IMR-90 (cell line): ENCODE data around the gene PITPNB. TPM values are rescaled to one million over a fixed set of nuclear protein-coding genes. Genes with fewer than 3 reads are reported as not detected.

ENCODE experiments used
- ATAC-seq: fragments of 200-7000 bp; cut with Tn5 transposase; 2 replicates; pipeline ENCODE4 v1.9.1; 2020; ENCODE audit warnings: low read depth, mild to moderate bottlenecking, moderate library complexity
- BruUV-seq: library from RNA; stranded (reverse); fragments of 400-500 nt; replicated peaks from 2 replicates; lab custom pipeline; 2021; lab: Mats Ljungman, UMichigan
- CTCF ChIA-PET: fragments of 300-600 bp; formaldehyde crosslinking; extraction: SDS; loops from one replicate; lab custom pipeline; 2021; ENCODE audit warnings: antibody characterized with exemption; lab: Yijun Ruan, JAX
- POLR2A ChIA-PET: fragments of 300-600 bp; sonication (Branson Sonifier 250); formaldehyde crosslinking; loops from one replicate; lab custom pipeline; 2022; ENCODE audit warnings: antibody characterized with exemption; ENCODE audit not compliant: unreplicated experiment; lab: Charles Lee
- DNase-seq: peaks from one replicate; pipeline ENCODE4 v3.0.0; 2013
- H2AFZ ChIP-seq: replicated peaks from 2 replicates; pipeline ENCODE3; 2013; ENCODE audit warnings: low read length, mild to moderate bottlenecking; ENCODE audit not compliant: poor library complexity
- H2AK5ac ChIP-seq: 2 replicates; pipeline ENCODE4 v1.6.1; 2013; ENCODE audit warnings: low read depth, low read length, inconsistent platforms
- H2AK9ac ChIP-seq: replicated peaks from 2 replicates; pipeline ENCODE3; 2013; ENCODE audit warnings: mild to moderate bottlenecking, low read depth, low read length, moderate library complexity; ENCODE audit not compliant: poor library complexity
- H2BK120ac ChIP-seq: 2 replicates; pipeline ENCODE4 v1.6.1; 2013; ENCODE audit warnings: low read depth, low read length, inconsistent platforms
- H2BK15ac ChIP-seq: 3 replicates; pipeline ENCODE4 v1.6.1; 2013; ENCODE audit warnings: low read depth, low read length, inconsistent platforms
- H2BK20ac ChIP-seq: 2 replicates; pipeline ENCODE4 v1.6.1; 2013; ENCODE audit warnings: low read depth, mild to moderate bottlenecking, inconsistent platforms, low read length, moderate library complexity
- H2BK5ac ChIP-seq: 2 replicates; pipeline ENCODE4 v1.6.1; 2013; ENCODE audit warnings: mild to moderate bottlenecking, low read depth, low read length, inconsistent platforms; ENCODE audit not compliant: poor library complexity, severe bottlenecking
- H3K14ac ChIP-seq: replicated peaks from 2 replicates; pipeline ENCODE4 v1.6.1; 2013; ENCODE audit warnings: low read depth, low read length, inconsistent platforms
- H3K18ac ChIP-seq: 2 replicates; pipeline ENCODE4 v1.6.1; 2013; ENCODE audit warnings: low read depth, low read length, control low read depth
- H3K23ac ChIP-seq: 2 replicates; pipeline ENCODE4 v1.6.1; 2013; ENCODE audit warnings: low read depth, low read length, inconsistent platforms
- H3K27ac ChIP-seq: 2 replicates; pipeline ENCODE4 v1.5.1; 2013; ENCODE audit warnings: mild to moderate bottlenecking, control low read depth, low read length; ENCODE audit not compliant: insufficient read depth
- H3K27me3 ChIP-seq: 2 replicates; pipeline ENCODE4 v1.6.1; 2013; ENCODE audit warnings: low read length; ENCODE audit not compliant: control insufficient read depth, insufficient read depth
- H3K36me3 ChIP-seq: 2 replicates; pipeline ENCODE4 v1.6.1; 2013; ENCODE audit warnings: low read length, mixed read lengths; ENCODE audit not compliant: control insufficient read depth, insufficient read depth
- H3K4ac ChIP-seq: 2 replicates; pipeline ENCODE4 v1.6.1; 2013; ENCODE audit warnings: low read depth, low read length, inconsistent platforms
- H3K4me1 ChIP-seq: 2 replicates; pipeline ENCODE4 v1.6.1; 2013; ENCODE audit warnings: low read length, mixed read lengths; ENCODE audit not compliant: control insufficient read depth, insufficient read depth
- H3K4me2 ChIP-seq: 2 replicates; pipeline ENCODE4 v1.6.1; 2013; ENCODE audit warnings: low read depth, mild to moderate bottlenecking, control low read depth, low read length, moderate library complexity
- H3K4me3 ChIP-seq: 2 replicates; pipeline ENCODE4 v1.5.1; 2013; ENCODE audit warnings: low read depth, mild to moderate bottlenecking, control low read depth, low read length, moderate library complexity; ENCODE audit not compliant: insufficient read depth
- H3K56ac ChIP-seq: 2 replicates; pipeline ENCODE4 v1.6.1; 2013; ENCODE audit warnings: low read length, inconsistent platforms; ENCODE audit not compliant: insufficient read depth; ENCODE audit errors: extremely low read depth
- H3K79me1 ChIP-seq, 2 experiments: 2 replicates each; pipeline ENCODE4 v1.6.1; 2013; ENCODE audit warnings: low read length in 2 of 2, inconsistent platforms in 1 of 2, low read depth in 1 of 2
- H3K9ac ChIP-seq: 2 replicates; pipeline ENCODE4 v1.6.1; 2013; ENCODE audit warnings: low read depth, low read length, control low read depth
- H3K9me1 ChIP-seq: 2 replicates; pipeline ENCODE4 v1.6.1; 2013; ENCODE audit warnings: low read length, inconsistent platforms; ENCODE audit not compliant: insufficient read depth
- H3K9me3 ChIP-seq: 2 replicates; pipeline ENCODE4 v1.6.1; 2013; ENCODE audit warnings: low read length; ENCODE audit not compliant: control insufficient read depth, insufficient read depth
- H4K20me1 ChIP-seq: 2 replicates; pipeline ENCODE4 v1.6.1; 2013; ENCODE audit warnings: low read length, inconsistent platforms; ENCODE audit not compliant: insufficient read depth
- H4K5ac ChIP-seq: 2 replicates; pipeline ENCODE4 v1.6.1; 2013; ENCODE audit warnings: mild to moderate bottlenecking, low read depth, low read length, control low read depth
- H4K8ac ChIP-seq, 2 experiments: 2 replicates each; pipeline ENCODE4 v1.6.1; 2013; ENCODE audit warnings: low read depth in 2 of 2, low read length in 2 of 2, control low read depth in 1 of 2, inconsistent platforms in 1 of 2
- H4K91ac ChIP-seq: 2 replicates; pipeline ENCODE4 v1.6.1; 2013; ENCODE audit warnings: low read depth, low read length, inconsistent platforms; ENCODE audit not compliant: insufficient read depth
- BHLHE40 ChIP-seq: fragments of 150-350 bp; IDR thresholded peaks from 2 replicates; pipeline ENCODE4 v1.6.1; 2016; ENCODE audit warnings: mild to moderate bottlenecking, low read depth, low read length
- CEBPB ChIP-seq: IDR thresholded peaks from 2 replicates; pipeline ENCODE4 v1.6.1; 2012; ENCODE audit warnings: low read depth, low read length, improper control_type of control experiment
- CHD1 ChIP-seq: IDR thresholded peaks from 2 replicates; pipeline ENCODE4 v1.6.1; 2012; ENCODE audit warnings: low read depth, low read length, improper control_type of control experiment
- FOS ChIP-seq: fragments of 150-350 bp; IDR thresholded peaks from 2 replicates; pipeline ENCODE4 v1.6.1; 2016; ENCODE audit warnings: low read depth, low read length
- MAFK ChIP-seq: IDR thresholded peaks from 2 replicates; pipeline ENCODE4 v1.6.1; 2012; ENCODE audit warnings: low read depth, low read length, improper control_type of control experiment
- MAZ ChIP-seq: IDR thresholded peaks from 2 replicates; pipeline ENCODE4 v1.6.1; 2012; ENCODE audit warnings: low read depth, mild to moderate bottlenecking, low read length, improper control_type of control experiment, moderate library complexity, borderline replicate concordance
- MXI1 ChIP-seq: IDR thresholded peaks from 2 replicates; pipeline ENCODE4 v1.6.1; 2012; ENCODE audit warnings: low read depth, mild to moderate bottlenecking, low read length, moderate library complexity, borderline replicate concordance
- NFE2L2 ChIP-seq: fragments of 150-350 bp; IDR thresholded peaks from 2 replicates; pipeline ENCODE4 v1.6.1; 2016; ENCODE audit warnings: low read depth, mild to moderate bottlenecking, low read length
- POLR2A ChIP-seq: IDR thresholded peaks from 2 replicates; pipeline ENCODE4 v1.6.1; 2012; ENCODE audit warnings: mild to moderate bottlenecking, low read depth, low read length
- RAD21 ChIP-seq: IDR thresholded peaks from 2 replicates; pipeline ENCODE4 v1.6.1; 2012; ENCODE audit warnings: low read length, improper control_type of control experiment
- RCOR1 ChIP-seq: IDR thresholded peaks from 2 replicates; pipeline ENCODE4 v1.6.1; 2012; ENCODE audit warnings: mild to moderate bottlenecking, low read length, improper control_type of control experiment; ENCODE audit not compliant: insufficient replicate concordance
- RFX5 ChIP-seq: IDR thresholded peaks from 2 replicates; pipeline ENCODE4 v1.8.0; 2012; ENCODE audit warnings: low read depth, mild to moderate bottlenecking, low read length, moderate library complexity
- SMC3 ChIP-seq: fragments of 150-350 bp; IDR thresholded peaks from 2 replicates; pipeline ENCODE4 v1.6.1; 2016; ENCODE audit warnings: low read depth, mild to moderate bottlenecking, antibody characterized with exemption, low read length, moderate library complexity
- WGBS, 2 experiments: methylation state at CpG; one replicate each; pipeline versions ENCODE4 v1.1.5 to v1.1.7; 2013; ENCODE audit warnings: missing lambda C conversion rate in 2 of 2; ENCODE audit not compliant: insufficient read length in 1 of 2; ENCODE audit errors: extremely low coverage in 2 of 2; 5-methylcytosine and 5-hydroxymethylcytosine counted together
- dilution Hi-C: fragments of 300-500 bp; cut with HindIII; formaldehyde crosslinking; loops from one replicate; pipeline ENCODE4 v1.14.3; 2018; ENCODE audit warnings: low sequenced_read_pairs; ENCODE audit not compliant: unreplicated experiment
- in situ Hi-C: fragments of 300-500 bp; cut with MboI; formaldehyde crosslinking; loops from 3 replicates; pipeline ENCODE4 v1.14.3; 2019; ENCODE audit warnings: low sequenced_read_pairs, inconsistent platforms, mixed read lengths
- intact Hi-C: fragments of 100-400 bp; cut with micrococcal nuclease; formaldehyde crosslinking; loops from 2 replicates; pipeline ENCODE4 v1.10.0; 2022
- polyA plus RNA-seq, 3 experiments: library from polyadenylated mRNA; depleted of rRNA; stranded (reverse); fragments of >200 nt; gene quantifications; 2 replicates each; pipeline ENCODE4 v1.2.3, GENCODE V29; 2012; ENCODE audit warnings: low replicate concordance in 1 of 3
- total RNA-seq: library from RNA; depleted of rRNA; stranded (reverse); fragments of >200 nt; gene quantifications from 2 replicates; pipeline ENCODE4 v1.2.3, GENCODE V29; 2012
- TF ChIP-seq, protein P1 (sequence below): conservative IDR thresholded peaks from 2 replicates; pipeline ENCODE4 v1.5.1; 2012; ENCODE audit warnings: mild to moderate bottlenecking, low read depth, low read length, improper control_type of control experiment
- TF ChIP-seq, protein P2 (sequence below): fragments of 150-350 bp; IDR thresholded peaks from 2 replicates; pipeline ENCODE4 v1.6.1; 2016; ENCODE audit warnings: low read depth, mild to moderate bottlenecking, low read length, moderate library complexity, borderline replicate concordance
- TF ChIP-seq, protein P3 (sequence below): fragments of 150-350 bp; IDR thresholded peaks from 2 replicates; pipeline ENCODE4 v1.6.1; 2017; ENCODE audit warnings: mild to moderate bottlenecking, antibody characterized with exemption, low read length, low read depth

The PITPNB gene
- total and polyA plus RNA-seq, 2 of the 4 experiments (the other 2 are of a cell fraction) = 19.7 to 54.5 TPM

DNA sequence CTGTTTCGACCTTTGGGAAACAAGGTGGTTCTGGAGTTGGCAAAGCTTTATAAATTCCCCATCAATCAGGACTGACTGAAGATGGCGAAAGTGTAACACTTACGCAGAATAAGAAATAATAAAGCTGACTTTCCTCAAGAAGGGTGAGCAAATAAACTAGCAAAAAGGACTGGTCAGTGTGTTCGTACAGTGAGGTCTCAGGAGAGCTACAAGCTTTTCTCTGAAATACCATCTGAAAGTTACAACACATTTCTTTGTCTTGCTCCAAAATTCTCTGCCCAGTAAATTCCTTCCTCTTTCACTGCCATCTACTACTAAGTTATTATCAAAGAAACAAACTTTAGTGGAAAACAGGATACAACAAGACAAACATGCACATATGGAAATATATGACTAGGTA lies 13.4 kb downstream of the PITPNB start:
- H2BK15ac ChIP-seq = no peak overlapping the region
- no peak for TF ChIP-seq CEBPB
- TF ChIP-seq, protein P1, sequence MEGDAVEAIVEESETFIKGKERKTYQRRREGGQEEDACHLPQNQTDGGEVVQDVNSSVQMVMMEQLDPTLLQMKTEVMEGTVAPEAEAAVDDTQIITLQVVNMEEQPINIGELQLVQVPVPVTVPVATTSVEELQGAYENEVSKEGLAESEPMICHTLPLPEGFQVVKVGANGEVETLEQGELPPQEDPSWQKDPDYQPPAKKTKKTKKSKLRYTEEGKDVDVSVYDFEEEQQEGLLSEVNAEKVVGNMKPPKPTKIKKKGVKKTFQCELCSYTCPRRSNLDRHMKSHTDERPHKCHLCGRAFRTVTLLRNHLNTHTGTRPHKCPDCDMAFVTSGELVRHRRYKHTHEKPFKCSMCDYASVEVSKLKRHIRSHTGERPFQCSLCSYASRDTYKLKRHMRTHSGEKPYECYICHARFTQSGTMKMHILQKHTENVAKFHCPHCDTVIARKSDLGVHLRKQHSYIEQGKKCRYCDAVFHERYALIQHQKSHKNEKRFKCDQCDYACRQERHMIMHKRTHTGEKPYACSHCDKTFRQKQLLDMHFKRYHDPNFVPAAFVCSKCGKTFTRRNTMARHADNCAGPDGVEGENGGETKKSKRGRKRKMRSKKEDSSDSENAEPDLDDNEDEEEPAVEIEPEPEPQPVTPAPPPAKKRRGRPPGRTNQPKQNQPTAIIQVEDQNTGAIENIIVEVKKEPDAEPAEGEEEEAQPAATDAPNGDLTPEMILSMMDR = no peak
- TF ChIP-seq RFX5 = no peak
- TF ChIP-seq, protein P2, sequence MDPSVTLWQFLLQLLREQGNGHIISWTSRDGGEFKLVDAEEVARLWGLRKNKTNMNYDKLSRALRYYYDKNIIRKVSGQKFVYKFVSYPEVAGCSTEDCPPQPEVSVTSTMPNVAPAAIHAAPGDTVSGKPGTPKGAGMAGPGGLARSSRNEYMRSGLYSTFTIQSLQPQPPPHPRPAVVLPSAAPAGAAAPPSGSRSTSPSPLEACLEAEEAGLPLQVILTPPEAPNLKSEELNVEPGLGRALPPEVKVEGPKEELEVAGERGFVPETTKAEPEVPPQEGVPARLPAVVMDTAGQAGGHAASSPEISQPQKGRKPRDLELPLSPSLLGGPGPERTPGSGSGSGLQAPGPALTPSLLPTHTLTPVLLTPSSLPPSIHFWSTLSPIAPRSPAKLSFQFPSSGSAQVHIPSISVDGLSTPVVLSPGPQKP = no peak
- no peak for TF ChIP-seq MXI1
- TF ChIP-seq, protein P3, sequence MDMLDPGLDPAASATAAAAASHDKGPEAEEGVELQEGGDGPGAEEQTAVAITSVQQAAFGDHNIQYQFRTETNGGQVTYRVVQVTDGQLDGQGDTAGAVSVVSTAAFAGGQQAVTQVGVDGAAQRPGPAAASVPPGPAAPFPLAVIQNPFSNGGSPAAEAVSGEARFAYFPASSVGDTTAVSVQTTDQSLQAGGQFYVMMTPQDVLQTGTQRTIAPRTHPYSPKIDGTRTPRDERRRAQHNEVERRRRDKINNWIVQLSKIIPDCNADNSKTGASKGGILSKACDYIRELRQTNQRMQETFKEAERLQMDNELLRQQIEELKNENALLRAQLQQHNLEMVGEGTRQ = no peak
- no peak for TF ChIP-seq SMC3
- no peak for TF ChIP-seq POLR2A
- no peak for TF ChIP-seq NFE2L2
- no peak for TF ChIP-seq FOS
- no peak for TF ChIP-seq BHLHE40
- TF ChIP-seq MAZ = no peak
- no peak for TF ChIP-seq CHD1
- TF ChIP-seq RAD21 = no peak
- TF ChIP-seq MAFK = no peak
- no peak for TF ChIP-seq RCOR1
- H3K27ac ChIP-seq = no peak overlapping the region
- no peak overlapping the region for H3K4ac ChIP-seq
- CTCF ChIA-PET = interaction anchor here (1.0 kb wide), 1 partner anchor 19 kb away, joined by 3 read pairs; no protein-coding TSS in a partner anchor
- H3K27me3 ChIP-seq = no peaks in the 10 kb centered on the region
- H3K23ac ChIP-seq = no peak overlapping the region
- H2BK5ac ChIP-seq = no peak overlapping the region
- no TSS peak for BruUV-seq
- DNase-seq (no peak), ATAC-seq (no peak)
- dilution Hi-C loops = no loop called here
- H2AK5ac ChIP-seq = no peak overlapping the region
- H3K79me1 ChIP-seq = peaks cover 23 to 71% of the 10 kb centered on the region in 2 experiments
- H4K91ac ChIP-seq = no peak overlapping the region
- H2AK9ac ChIP-seq = no peak overlapping the region
- H3K9ac ChIP-seq = no peak overlapping the region
- no peak overlapping the region for H3K4me2 ChIP-seq
- H2BK20ac ChIP-seq = no peak overlapping the region
- H4K8ac ChIP-seq = no peak overlapping the region
- no peak overlapping the region for H3K56ac ChIP-seq
- H2AFZ ChIP-seq = no peak overlapping the region
- peaks cover 31% of the 10 kb centered on the region for H3K36me3 ChIP-seq
- H4K20me1 ChIP-seq = peaks cover 35% of the 10 kb centered on the region
- no peak overlapping the region for H3K14ac ChIP-seq
- in situ Hi-C loops = no loop called here
- H4K5ac ChIP-seq = peak overlapping the region; percentile 2; the same call in 1 of the 2 replicates
- intact Hi-C loops = no loop called here
- POLR2A ChIA-PET = no interaction called here
- no CpG with 5 or more reads among the region's 4 CpGs for WGBS, 2 experiments
- H2BK120ac ChIP-seq = no peak overlapping the region
- H3K18ac ChIP-seq = no peak overlapping the region
- no peaks in the 10 kb centered on the region for H3K9me3 ChIP-seq
- peaks cover 6% of the 10 kb centered on the region for H3K4me1 ChIP-seq
- H3K4me3 ChIP-seq = no peak overlapping the region
- H3K9me1 ChIP-seq = peaks cover 5% of the 10 kb centered on the region; the same call in 1 of the 2 replicates
